ENCODE results near the gene SS18.

SS18 gene

GRCh38 chr18:25992566-25992965 lies 97.8 kb downstream of the SS18 start:
- DNase-seq, result no peak

- DNase-seq, result no peak
Measured at GRCh38 chr18:25990473-25990872, 99.9 kb downstream of the SS18 start.

- DNase-seq, result no peak
Measured at GRCh38 chr18:25985707-25986394, 104.6 kb downstream of the SS18 start.

GRCh38 chr18:25983730-25984129 lies 106.7 kb downstream of the SS18 start:
- no peak for DNase-seq

- no peak for DNase-seq
Measured at GRCh38 chr18:25982961-25983360, 107.5 kb downstream of the SS18 start.

- DNase-seq, result no peak
Measured at GRCh38 chr18:25982153-25982552, 108.3 kb downstream of the SS18 start.

GRCh38 chr18:25979369-25980040 lies 110.9 kb downstream of the SS18 start:
- no peak for DNase-seq

- DNase-seq, result no peak
Measured at GRCh38 chr18:25976554-25976953, 113.9 kb downstream of the SS18 start.

GRCh38 chr18:25974630-25975077 lies 115.8 kb downstream of the SS18 start:
- DNase-seq, result no peak

Measured in suppressor macrophage treated with lipopolysaccharide for 4 hours (primary cell).